Bronchus fibroblast of lung (primary cell): ENCODE results near the gene ZBTB2. TPM values are rescaled to one million over a fixed set of nuclear protein-coding genes. Genes with fewer than 3 reads are reported as not detected.

Source experiments
- total RNA-seq: library from RNA; depleted of rRNA; stranded (reverse); fragments of >200 nt; gene quantifications from 2 replicates; pipeline ENCODE4 v1.2.3, GENCODE V29; 2015

Gene ZBTB2
- total RNA-seq = 7.7 TPM in 2 replicates

GRCh38 chr6:151391471-151392413, at the start of gene ZBTB2:
ZBTB2 (minus strand) TSS chr6:151391559; CDS start chr6:151373637, 17,922 bp downstream.

Other genes starting within 250 kb of the ZBTB2 start
- 43.4 and 54.5 TPM in 2 replicates for gene AKAP12, start 151.6 kb downstream of the ZBTB2 start, total RNA-seq
- 25.0 and 31.6 TPM in 2 replicates for gene RMND1, start 60.6 kb upstream of the ZBTB2 start, total RNA-seq
- gene CCDC170, start 102.5 kb upstream of the ZBTB2 start, total RNA-seq = 0.15 and 0.17 TPM in 2 replicates